ENCODE data around the gene RAD23B.

DNA sequence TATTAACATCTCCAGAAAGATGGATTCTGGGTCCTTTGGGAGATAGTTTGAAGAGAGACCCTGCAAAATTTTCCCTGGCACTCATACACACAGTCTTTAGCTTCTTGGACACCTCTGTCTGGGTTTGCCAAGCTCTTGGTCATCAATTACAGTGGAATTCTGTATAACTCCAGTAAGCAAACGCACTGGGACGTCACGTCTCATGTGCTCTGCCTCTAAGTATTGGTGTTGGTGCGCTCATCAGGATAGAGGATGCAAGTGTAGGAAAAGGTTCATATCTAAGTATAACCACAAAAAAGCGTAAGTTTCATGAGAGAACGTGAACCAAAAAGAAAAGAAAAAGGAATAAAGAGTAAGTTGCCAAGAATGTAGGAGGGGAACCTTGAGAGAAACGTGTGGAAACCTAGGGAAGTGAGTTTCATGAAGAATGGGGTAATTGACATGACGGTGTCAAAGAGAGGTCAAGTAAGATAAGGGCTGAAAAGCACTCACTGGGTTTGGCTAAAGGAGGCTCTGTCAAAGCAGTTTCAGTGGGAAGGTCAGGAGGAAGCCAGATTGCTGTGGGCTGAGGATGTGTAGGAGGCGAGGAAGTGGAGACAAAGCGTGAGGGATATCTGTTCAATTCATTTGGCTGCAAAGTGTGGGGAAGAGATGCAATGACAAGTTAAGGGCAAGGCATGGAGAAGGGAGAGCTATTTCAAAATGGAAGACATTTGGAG lies 92.7 kb downstream of the RAD23B start:
- no peak for TF ChIP-seq ZNF34 (CRISPR knock-in tag; IDR thresholded peaks at IDR 0.05; ENCODE audit: borderline replicate concordance)
- TF ChIP-seq SCMH1 (CRISPR knock-in tag; IDR thresholded peaks at IDR 0.05; ENCODE audit: borderline replicate concordance): no peak
- TF ChIP-seq, protein P1, sequence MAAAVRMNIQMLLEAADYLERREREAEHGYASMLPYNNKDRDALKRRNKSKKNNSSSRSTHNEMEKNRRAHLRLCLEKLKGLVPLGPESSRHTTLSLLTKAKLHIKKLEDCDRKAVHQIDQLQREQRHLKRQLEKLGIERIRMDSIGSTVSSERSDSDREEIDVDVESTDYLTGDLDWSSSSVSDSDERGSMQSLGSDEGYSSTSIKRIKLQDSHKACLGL (CRISPR knock-in tag; IDR thresholded peaks at IDR 0.05): no peak
- TF ChIP-seq ZZZ3 (CRISPR knock-in tag; IDR thresholded peaks at IDR 0.05; ENCODE audit: borderline replicate concordance): no peak
- no peak for TF ChIP-seq ZNF816 (CRISPR knock-in tag; IDR thresholded peaks at IDR 0.05; ENCODE audit: borderline replicate concordance)
- TF ChIP-seq, protein P2, sequence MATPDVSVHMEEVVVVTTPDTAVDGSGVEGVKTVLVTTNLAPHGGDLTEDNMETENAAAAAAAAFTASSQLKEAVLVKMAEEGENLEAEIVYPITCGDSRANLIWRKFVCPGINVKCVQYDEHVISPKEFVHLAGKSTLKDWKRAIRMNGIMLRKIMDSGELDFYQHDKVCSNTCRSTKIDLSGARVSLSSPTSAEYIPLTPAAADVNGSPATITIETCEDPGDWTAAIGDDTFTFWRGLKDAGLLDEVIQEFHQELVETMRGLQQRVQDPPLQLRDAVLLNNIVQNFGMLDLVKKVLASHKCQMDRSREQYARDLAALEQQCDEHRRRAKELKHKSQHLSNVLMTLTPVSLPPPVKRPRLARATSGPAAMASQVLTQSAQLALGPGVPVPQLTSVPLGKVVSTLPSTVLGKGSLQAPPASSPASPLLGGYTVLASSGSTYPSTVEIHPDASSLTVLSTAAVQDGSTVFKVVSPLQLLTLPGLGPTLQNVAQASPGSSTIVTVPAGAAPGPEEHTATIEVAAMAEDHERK (CRISPR knock-in tag; IDR thresholded peaks at IDR 0.05; ENCODE audit: low read depth): no peak
- TF ChIP-seq SMARCC2 (IDR thresholded peaks at IDR 0.05): no peak
- TF ChIP-seq NR3C1 (CRISPR knock-in tag; IDR thresholded peaks at IDR 0.05): no peak
- TF ChIP-seq NFIB (CRISPR knock-in tag; IDR thresholded peaks at IDR 0.05; ENCODE audit: borderline replicate concordance): no peak
- no peak for TF ChIP-seq DPF2 (CRISPR knock-in tag; IDR thresholded peaks at IDR 0.05; ENCODE audit: borderline replicate concordance, low read depth)

Measured in HepG2 (cell line).